Kasumi-1 (cell line): ENCODE results near the gene NTSR2.
A peak's percentile ranks its signal among the peaks of the same experiment; 100 is the strongest.
"Not testable (repeated sequence)": the region's sequence is repeated elsewhere in the genome, so short reads cannot be mapped to it uniquely, and the experiment has no call there.

Experiments used
- DNase-seq, 2 experiments: peaks; one replicate each; lab custom pipeline; 2025; lab: John Stamatoyannopoulos, UW

The NTSR2 gene

DNA sequence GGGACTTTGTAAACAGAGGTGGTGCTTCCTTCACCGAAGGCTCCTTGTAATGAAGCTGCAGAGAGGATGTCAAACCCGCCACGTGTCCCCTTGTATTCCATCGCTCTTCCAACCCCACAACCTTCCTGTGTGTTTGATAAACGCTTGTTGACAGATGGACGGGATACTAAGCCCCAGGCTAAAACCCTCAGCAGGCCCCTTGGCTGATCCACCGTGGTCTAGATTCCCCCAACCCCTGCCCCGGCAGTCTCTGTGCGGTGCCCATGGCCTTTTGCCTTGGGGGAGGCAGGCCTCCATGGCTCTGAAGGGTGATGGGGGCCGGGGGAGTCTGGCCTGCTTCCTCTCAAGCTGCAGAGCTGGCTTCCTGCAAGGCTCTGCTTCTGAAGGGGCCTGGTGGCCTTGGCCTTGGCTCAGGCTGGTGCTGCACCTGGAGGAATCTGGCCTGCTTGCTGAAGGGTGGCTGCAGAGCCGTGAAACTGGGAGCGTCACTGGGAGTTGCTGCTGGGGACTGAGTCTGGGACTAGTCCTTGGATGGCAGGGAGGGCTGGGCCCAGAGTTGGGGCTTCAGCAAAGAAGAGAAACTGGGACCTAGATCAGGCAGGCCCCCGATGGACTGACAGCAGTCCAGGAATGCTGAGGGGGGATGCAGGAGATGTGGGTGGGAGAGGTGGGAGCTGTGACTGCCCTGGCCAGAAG is 9.6 kb upstream of the NTSR2 start:
- no peak for DNase-seq

DNA sequence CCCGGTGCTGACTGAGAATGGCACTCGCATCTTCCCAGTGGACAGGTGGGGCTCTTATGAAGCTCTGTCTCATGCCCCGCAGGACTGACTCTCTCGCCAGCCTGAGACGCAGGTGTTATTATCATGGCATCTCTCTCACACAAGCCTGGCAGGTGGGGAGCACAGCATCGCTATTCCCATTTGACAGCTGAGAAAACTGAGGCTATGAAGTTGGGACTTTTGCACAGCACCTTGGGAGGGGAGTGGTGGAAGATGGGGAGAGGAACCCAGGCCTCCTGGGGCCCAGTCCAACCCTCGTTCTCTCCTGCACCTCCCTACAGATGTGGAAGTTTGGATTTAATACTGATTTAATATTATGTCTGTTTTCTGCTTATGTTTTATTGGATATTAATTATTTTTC is 9.0 kb upstream of the NTSR2 start:
- DNase-seq = no peak

DNA sequence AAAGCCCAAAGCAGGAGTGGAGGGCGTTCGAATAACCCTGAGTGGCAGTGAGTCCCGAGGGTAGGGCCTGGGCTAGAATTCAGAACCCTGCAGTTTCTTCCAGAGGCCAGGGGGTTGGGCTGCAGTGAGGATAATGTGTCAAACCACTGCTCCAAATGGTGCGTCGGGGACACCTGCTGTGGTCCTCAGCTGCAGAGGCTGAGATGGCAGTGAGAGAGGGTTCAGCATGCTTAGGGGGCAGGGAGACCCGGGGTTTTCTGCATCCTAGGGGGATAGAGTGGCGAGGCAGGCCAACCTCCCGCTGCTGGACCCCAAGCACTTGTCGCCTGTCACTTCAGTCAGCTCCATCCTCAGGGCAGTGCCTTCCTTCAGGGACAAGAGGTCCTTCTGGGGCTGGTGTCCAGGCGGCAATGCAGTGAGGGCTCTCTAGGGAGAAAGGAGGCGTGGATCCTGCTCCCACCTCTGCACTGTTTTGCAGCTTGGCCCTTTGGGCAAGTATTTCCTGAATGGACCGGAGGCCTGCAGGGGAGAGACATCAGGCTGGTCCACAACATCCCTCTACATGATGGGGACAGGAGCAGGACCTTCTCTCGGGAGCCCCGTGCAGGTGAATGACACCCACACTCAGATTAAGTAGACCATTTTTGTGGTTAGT is 8.4 kb upstream of the NTSR2 start:
- DNase-seq = no peak

DNA sequence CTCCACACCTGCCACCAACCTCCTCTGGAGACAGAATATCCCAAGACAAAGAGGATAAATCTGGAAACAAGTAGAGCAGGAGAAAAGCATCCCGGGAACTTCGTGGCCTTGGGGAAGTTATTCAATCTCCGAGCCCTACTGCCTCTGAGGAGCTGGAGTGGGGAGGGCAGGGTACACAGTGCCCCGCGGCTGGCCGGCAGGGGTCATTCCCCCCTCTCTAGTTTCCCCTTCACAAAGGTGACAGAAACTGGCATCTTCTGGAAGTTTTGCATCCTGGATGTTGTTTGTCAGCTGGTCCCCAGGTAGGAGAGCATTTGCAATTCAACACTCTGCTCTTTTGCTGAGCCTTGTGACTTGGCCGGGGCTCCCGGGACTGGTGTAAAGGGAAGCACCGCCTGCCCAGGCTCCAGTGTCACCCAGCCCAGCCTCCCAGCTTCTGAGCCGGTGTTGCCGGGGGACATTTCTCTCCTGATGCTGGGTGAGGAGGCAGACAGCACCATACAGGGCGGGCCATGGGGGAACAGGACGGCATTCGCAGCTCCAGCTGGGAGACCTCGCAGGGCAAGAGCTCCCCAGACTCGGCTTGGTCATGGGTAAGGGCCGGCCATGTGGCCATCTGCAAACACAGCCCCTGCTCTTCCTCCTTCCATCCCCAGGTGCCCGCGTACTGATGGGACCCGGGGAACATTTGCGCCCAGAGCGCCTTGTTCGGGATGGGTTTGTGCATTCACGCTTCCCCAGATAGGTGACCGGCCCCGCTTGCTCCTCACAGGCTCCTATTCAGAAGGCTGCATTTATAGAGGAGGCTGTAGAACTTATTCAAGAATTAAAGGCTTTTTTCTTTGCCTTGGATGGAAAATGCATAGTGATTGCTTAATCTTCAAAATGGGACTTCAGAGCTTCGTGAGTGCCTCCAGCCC is 7.4 kb upstream of the NTSR2 start:
- no peak for DNase-seq

DNA sequence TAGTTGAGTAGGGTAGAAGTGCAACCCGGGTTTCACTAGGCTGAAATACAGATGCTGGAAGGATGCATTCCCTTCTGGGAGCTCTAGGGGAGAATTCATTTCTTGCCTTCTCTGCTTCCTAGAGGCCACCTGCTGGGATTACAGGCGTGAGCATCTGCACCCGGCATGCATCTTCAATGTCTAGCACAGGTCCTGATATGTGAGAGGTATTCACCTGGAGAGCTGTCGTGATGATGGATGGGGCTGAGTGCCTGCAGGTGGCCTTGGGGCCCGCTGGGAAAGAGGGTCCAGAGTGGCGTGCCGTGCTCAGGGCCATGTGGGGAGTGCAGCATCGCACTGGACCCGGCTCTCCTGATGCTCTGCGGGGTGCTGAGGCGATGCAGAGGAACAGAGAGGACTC is 6.6 kb upstream of the NTSR2 start:
- DNase-seq = no peak

DNA sequence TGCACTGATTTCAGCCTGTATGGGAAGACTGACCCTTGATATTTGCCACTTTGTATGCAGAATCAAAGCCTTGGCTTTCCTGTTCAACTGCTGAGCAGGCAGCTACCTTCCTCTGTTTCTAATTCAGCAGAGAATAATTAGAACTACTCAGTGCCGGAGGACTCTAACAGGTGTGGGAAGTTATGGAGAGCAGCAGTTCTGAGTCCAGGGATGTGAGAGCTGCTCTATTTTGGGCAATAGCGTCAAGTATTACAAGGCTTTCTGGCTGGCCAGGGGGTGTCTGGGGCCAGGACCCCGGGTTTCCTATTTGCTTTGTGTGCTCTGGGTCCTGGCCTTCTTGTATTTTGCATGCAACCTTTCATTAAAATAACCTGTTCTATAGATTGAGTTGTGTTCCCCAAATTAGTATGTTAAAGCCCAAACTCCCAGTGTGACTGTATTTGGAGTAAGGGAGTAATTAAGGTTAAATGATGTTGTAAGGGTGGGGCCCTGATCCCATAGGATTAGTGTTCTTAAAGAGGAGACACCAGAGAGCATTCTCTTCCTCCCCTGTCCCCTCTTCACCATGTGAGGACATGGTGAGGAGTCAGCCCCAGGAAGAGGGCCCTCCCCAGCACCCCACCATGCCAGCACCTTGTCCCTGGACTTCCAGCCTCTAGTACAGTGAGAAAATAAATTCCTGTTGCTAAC is 5.6 kb upstream of the NTSR2 start:
- no peak for DNase-seq

DNA sequence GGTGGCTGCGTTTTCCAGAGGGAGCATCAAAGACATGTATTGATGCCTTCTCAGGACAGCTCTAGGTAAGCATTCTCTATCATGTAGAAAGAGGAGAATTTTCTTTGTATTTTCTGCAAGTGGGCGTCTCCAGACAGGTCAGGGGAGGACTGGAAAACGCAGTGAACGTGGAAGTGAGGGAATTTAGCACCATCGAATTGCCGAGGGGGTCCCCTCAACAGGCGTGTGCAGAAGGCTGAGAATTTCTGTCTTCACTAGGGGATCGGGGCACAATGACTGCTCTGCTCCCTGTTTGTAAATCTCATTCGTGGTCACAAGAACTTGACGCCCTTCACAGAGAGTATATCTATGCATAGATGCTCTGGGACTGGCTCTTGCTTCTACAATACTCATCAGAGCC is 5.0 kb upstream of the NTSR2 start:
- no peak for DNase-seq

DNA sequence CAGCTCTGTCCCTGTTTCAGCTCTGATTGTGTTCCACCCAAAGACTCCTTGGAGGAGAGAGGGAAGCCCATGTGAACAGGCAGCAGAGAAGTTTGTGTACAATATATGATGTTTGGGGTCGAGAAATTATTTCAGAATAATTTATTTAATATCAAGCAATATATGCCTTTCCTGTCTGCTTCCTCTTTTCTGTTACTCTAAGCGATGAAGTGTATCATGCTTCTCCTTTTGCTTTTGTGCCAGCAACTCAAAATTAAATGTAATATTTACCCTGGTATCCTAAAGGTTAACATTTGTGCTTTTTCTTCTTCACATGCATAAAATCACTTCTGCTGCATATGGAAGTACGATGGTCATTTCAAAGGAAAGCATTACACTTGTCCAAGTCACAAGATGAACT is 2.4 kb upstream of the NTSR2 start:
- peak; percentile 29 to 51 for DNase-seq

DNA sequence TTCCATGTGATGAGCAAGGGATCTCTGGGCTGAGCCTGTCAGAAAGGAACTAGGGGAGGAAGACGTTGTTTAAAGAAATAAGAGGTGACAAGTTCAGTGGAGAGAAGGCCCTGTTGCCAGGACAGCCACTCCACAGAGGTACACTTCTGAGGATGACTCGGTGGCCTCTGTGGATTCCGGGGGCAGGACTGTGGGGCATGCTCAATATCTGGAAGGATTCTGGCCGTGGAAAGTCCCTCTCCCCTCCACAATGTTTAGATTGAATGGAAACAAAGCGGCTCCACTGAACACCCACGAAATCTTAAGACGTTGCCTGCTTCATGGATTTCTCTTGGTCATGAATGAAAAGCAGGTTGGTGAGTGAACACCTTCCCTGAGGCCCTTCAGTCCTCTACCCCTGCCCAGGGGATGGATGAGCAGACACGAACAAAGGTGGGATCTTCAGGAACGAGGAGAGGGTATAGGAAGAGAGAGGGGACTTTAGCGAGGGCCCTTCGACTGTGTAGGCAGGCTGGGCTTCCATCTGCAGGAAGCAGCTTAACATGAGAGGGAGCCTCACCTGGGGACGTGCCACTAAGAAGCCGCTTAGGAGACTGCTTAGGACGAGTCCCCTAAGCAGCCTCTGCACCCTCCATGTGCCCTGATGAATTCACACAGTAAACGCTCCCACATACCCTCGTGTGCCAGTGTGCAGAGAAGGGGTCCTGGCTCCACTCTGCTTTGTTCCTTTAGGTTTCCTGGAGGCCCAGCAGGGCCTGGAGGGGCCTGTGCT is 1.9 kb downstream of the NTSR2 start:
- DNase-seq = no peak

DNA sequence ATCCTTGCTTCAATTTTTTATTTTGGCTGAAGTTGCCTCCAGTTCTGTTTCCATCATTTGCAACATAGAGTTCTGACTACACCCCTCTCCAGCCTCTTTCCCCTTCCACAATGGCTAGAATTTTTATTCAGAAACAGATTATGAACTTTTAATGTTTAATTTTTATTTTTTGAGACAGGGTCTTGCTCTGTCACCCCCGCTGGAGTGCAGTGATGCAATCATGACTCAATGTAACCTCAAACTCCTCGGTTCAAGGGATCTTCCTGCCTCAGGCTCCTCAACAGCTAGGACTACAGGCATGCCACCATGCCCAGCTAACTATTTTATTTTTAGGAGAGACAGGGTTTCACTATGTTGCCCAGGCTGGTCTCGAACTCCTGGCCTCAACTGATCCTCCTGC is 2.8 kb downstream of the NTSR2 start:
- DNase-seq = no peak

DNA sequence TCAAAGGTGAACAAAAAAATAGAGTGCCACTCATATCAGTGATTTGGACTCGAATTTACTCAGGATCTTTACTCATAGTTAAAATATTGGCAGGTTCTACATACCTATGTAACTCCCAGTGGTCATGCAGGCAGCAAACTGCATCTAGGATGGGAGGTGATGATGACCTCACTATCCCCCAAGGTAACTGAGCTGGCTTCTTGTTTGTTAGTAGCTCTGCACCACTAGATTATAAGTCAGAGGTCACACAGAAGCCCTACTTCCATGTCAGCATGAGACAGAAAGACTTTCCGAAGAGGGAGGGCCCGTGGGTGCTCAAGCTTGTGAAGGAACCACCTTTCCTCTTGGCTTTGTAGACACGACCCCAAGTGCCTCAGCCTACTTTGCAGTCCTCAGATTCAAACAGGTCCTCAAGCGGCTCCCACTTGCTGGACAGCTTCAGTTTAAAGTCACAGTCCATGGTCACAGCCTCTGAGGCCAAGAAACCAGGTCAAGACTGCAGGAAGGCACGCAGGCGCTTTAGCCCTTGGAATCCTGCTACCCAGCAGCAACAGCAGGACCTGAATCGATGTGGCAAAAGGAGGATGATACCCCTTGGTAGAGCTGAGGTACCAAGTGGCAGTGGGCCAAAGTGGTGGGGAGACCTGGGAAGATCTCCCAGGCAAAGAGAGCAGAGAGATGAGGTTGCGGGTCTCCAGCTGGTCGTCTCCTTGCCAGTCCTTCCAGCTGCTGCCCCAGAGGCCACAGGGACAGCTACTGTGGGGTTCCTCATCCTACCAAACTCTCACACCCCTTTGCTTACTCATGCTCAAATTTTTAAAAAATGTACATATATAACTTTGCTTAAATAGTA is 4.3 kb downstream of the NTSR2 start:
- no peak for DNase-seq

DNA sequence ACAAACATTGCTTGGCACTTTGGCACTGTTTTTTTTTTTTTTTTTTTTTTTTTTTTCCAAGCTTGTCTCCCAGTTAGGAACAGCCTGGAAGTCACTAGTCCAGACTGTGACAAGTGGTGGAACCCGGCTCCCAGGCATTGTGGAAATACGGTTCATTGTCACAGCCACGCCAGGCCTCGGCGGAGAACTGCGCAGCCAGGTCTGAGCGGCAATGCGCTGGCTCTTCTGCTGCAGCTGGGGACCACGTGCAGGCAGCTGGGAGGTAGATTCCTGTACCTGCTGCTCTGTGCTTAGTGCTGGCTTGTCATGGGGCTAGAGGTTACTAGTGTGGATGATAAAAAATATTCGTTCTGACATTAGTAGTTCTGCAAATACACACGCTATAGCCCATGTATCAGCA is 5.0 kb downstream of the NTSR2 start:
- DNase-seq = no peak

DNA sequence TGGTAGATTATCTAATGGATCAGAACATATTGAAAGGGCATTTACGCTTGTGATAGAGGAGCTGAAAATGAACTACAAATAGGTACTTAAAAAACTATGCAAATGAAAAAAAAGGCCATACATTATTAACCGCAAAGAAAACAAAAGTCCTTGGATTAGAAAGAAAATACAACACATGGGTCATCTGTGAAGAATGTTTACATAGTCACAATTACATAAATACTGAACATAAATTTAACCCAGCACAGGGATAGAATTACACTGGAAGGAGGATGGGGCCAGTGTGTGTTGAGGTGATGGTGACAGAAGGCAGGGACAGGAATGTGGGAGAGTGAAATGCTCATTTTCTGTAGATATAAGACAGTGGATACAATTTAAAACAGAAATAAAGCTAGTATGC is 6.6 kb downstream of the NTSR2 start:
- DNase-seq = no peak

DNA sequence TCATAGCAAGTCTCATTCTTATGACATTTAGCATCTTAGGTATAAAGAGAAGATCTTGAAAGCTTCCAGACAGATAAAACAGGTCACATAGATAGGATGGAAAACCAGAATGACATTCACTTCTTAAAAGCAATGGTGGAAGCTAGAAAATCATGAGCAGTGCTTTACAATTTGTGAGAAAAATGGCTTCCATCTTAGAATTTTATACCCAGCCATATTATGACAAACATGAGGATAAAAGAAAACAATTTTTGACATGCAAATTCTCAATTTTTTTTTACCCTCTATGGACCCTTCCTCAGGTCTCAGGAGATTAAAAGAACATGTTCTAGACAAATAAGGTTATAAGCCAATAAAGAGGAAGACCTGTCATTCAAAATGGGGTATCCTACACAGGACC is 7.1 kb downstream of the NTSR2 start:
- DNase-seq = no peak

DNA sequence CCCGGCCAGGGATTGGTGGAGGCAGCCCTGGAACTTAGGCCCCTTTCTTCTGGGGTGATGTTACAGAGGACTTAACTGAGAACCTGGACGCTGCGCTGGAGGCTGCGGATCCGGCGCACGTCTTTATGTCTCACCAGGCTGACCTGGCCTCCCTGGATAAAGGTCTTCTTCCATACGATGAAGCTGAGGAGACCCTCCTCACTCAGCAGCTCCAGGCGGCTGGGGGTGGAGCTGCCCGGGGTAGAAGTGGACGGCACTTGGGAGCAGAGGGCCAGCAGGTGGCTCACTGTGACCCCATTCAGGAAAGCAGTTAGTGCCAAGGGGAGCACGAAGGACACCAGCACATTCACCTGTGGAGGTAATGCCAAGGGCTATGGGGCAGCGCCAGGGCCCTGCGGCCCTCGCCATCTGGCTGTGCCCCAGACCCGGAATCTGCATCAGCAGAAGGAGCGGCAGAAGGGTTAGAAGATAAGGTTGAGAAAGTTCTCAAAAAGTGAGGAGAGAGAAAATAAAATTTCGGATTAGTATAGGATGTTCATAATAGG is 8.0 kb downstream of the NTSR2 start:
- DNase-seq = no peak

DNA sequence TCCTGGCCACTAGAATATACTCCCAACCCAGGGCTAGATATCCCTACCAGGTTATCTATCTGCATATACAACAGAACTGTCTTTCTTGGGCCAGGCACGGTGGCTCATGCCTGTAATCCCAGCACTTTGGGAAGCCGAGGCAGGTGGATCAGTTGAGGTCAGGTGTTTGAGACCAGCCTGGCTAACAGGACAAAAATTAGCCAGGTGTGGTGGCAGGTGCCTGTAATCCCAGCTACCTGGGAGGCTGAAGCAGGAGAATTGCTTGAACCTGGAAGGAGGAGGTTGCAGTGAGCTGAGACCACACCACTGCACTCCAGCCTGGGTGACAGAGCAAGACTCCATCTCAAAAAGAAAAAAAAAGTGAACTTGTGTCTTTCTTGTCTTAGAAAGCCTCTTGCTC is 9.6 kb downstream of the NTSR2 start:
- not testable (repeated sequence) for DNase-seq

DNA sequence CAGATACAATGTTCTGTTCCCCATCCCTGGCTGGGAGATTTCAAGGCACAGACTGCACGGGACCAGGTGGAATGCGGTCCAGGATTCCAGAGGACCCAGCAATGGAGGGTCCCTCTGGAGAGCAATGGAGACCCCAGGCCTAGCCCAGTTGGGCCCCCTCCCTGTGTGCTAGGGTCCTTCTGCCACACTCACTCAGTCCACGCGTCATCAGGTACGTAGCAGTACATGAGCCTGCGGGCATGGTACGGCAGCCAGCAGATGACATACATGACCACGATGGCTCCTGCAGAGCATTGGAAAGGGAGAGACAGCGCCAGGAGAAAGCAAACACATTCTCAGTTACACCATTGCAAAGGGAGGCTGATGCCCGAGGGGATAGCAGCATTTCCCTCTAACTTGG is 10.1 kb downstream of the NTSR2 start:
- DNase-seq = no peak

DNA sequence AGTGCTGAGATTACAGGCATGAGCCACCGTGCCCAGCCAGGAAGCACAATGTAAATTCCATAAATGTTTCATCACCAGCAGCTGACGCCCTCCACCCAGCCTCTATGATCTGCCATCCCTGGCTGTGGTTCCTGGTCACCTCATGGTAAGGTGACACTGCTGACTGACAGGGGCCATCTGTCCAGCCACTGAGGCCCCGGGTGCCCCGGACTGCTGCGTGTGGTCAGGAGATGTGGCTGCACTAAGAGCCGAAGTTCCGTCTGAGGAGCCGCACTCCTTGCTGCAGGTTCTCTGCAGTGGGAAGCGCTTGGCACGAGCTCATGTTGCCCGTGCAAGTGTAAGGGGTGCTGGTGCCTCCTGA is 10.9 kb downstream of the NTSR2 start:
- DNase-seq = no peak

DNA sequence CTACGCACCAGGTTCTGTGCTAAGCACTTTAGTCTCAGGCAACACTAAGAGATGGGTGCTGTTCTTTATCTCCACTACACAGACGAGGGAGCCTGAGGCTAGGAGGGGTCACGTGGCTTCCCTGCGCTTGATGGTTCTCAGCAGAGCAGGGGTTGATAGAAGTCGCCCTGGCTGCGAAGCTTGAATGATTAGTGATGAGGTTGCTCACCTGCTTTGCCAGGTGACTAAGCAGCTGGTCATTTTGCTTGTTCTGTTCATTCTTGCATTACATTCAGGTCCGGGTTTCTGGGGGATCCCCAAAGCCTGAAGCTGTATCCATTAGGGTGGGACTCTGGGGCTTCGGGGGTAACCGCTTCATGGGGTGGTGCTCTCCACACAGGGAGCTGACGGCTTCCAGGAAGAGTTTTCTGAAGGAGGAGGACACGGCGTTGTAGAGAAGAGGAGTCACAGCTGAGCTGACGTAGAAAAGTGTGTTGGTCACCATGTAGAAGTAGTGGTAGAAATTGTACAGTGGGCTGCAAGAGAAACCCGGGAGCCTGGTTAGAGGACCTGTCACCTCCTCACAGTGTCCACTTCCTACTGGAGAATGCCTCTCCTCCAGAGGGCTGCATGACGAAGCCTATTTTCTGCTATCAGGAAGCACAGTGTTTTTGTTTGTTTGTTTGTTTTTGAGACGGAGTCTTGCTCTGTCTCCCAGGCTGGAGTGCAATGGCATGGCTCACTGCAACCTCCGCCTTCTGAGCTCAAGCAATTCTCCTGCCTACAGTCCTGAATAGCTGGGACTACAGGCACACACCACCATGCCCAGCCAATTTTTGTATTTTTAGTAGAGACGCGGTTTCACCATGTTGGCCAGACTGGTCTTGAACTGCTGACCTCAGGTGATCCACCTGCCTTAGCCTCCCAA is 11.5 kb downstream of the NTSR2 start:
- no peak for DNase-seq
